Measurements from ENCODE around the gene HDLBP. TPM values are rescaled to one million over a fixed set of nuclear protein-coding genes. Genes with fewer than 3 reads are reported as not detected.
"Not testable (repeated sequence)": the region's sequence is repeated elsewhere in the genome, so short reads cannot be mapped to it uniquely, and the experiment has no call there.

Gene HDLBP
- total RNA-seq, 1 donor from 2014 or later = 326 TPM

- H3K4me3 ChIP-seq (ENCODE audit: low read depth, low read length) = no peak overlapping the region
- TF ChIP-seq, protein P1, sequence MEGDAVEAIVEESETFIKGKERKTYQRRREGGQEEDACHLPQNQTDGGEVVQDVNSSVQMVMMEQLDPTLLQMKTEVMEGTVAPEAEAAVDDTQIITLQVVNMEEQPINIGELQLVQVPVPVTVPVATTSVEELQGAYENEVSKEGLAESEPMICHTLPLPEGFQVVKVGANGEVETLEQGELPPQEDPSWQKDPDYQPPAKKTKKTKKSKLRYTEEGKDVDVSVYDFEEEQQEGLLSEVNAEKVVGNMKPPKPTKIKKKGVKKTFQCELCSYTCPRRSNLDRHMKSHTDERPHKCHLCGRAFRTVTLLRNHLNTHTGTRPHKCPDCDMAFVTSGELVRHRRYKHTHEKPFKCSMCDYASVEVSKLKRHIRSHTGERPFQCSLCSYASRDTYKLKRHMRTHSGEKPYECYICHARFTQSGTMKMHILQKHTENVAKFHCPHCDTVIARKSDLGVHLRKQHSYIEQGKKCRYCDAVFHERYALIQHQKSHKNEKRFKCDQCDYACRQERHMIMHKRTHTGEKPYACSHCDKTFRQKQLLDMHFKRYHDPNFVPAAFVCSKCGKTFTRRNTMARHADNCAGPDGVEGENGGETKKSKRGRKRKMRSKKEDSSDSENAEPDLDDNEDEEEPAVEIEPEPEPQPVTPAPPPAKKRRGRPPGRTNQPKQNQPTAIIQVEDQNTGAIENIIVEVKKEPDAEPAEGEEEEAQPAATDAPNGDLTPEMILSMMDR (conservative IDR thresholded peaks at IDR 0.05; ENCODE audit: low read depth, low read length) = no peak
- DNase-seq (ENCODE audit: low read depth) = no peak
These were observed 12.5 kb downstream of the HDLBP start for GRCh38 chr2:241302759-241303651.

- TF ChIP-seq, protein P1 (conservative IDR thresholded peaks at IDR 0.05; ENCODE audit: low read depth, low read length) = no peak
- H3K4me3 ChIP-seq (ENCODE audit: low read depth, low read length) = no peak overlapping the region
- no peak for DNase-seq (ENCODE audit: low read depth)
These were observed 13.4 kb downstream of the HDLBP start for GRCh38 chr2:241302083-241302482.

DNA sequence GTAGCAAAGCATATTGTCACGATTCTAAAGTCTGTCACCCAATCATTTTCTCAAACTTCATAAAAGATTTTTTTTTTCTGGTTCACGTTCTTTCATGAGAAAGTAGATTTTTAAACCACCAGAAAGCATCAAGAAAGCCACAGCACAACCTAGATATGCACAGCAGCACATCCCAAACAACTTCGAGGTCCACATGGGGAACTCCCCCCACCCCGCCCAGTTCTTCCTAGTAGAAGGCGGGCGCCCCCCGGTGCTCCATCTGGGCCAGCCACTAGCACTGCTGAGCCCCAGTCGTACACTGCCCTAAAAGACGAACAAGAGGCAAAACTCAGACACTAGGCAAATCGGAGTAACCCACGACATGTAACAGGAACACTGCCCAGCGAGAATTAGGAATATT is 15.5 kb downstream of the HDLBP start:
- no peak for DNase-seq (ENCODE audit: low read depth)
- no peak overlapping the region for H3K4me3 ChIP-seq (ENCODE audit: low read depth, low read length)
- TF ChIP-seq, protein P1 (conservative IDR thresholded peaks at IDR 0.05; ENCODE audit: low read depth, low read length) = no peak

DNA sequence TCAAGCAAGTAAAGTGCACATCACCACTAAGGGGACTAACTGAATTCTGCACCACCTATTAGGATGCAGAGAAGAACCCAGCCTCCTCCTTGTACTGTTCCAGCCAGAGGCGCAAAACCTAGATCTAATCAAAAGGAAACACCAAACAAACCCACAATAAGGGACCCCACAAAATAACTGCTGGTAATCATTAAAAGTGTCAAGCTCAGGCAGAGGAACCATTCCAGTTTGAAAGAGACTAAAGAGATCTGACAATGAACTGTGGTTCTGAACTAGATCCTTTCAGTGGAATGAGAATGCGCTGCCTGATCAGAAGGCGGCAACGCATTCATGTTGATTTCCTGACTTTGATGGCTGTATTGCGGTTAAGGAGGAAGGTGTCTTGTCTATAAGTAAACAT is 16.8 kb downstream of the HDLBP start:
- no peak for DNase-seq (ENCODE audit: low read depth)
- TF ChIP-seq, protein P1 (conservative IDR thresholded peaks at IDR 0.05; ENCODE audit: low read depth, low read length) = no peak
- no peak overlapping the region for H3K4me3 ChIP-seq (ENCODE audit: low read depth, low read length)

DNA sequence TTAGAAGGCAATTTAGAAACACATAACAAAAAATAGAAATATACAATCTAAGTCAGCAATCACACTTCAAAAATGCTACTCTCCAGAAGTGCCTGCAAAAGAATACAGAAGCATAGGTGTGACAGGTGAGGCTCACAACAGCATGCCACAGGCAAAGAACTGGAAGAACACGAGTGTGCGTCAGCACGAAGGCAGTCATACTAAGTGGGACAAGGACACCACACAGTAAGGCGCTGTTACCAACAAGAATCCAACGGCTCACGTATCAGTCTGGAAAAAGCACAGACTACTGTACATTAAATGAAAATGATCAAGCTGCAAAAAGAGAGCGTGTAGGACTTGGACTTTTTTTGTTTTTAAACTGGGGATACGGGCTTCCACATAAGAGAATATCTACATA is 18.7 kb downstream of the HDLBP start:
- no peak overlapping the region for H3K4me3 ChIP-seq (ENCODE audit: low read depth, low read length)
- DNase-seq (ENCODE audit: low read depth) = no peak
- TF ChIP-seq, protein P1 (conservative IDR thresholded peaks at IDR 0.05; ENCODE audit: low read depth, low read length) = no peak

DNA sequence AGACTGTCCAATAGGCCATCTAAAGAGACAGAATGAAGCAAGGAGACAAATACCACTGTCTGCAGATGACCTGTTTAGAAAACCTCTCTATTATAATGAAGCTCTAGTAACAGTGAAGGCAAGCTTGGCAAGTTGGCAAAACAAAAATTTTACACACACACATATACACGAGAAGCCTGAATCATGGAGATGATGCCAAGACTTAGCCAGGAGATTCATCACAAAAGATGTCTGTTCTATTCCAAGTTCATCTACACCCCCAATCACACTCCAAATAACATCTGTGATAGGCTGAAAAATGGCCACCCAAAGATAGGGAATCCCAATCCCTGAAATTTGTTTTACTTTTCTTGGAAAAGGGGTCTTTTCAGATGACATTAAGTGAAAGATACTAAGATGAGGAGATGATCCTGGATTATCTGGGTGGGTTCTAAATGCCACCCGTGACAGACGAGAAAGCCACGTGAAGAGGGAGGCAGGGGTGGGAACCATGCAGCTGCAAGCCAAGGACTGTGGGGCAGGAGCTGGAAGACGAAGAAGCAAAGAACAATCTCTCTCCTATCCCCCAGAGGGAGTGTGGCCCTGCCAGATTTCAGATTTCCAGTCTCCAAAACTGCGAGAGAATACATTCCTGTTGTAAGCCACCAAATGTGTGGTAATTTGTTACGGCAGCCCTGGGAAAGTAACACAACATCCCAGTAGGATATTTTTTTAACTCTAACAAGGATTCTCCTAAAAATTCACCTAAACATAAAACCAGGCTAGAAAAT is 20.0 kb downstream of the HDLBP start:
- H3K4me3 ChIP-seq (ENCODE audit: low read depth, low read length) = no peak overlapping the region
- no peak for DNase-seq (ENCODE audit: low read depth)
- TF ChIP-seq, protein P1 (conservative IDR thresholded peaks at IDR 0.05; ENCODE audit: low read depth, low read length) = no peak

GRCh38 chr2:241293378-241293797 is 22.1 kb downstream of the HDLBP start:
- not testable (repeated sequence) for DNase-seq (ENCODE audit: low read depth); H3K4me3 ChIP-seq (ENCODE audit: low read depth, low read length)

Measured in epithelial cell of proximal tubule (primary cell).